Activated CD4-positive, alpha-beta T cell treated with anti-CD3 and anti-CD28 coated beads, Interleukin-2, Interleukin-4, amounts not matched to agents 100 ng/mL and 50 ng/mL, durations not matched to agents 16 hours and 8 hours (primary cell): ENCODE measurements around the gene TRAM1L1.
A peak's percentile ranks its signal among the peaks of the same experiment; 100 is the strongest.

Experiments
- DNase-seq: peaks from one replicate; pipeline ENCODE4 v3.0.0-alpha.2; 2020; ENCODE audit warnings: low spot score

TRAM1L1 gene

GRCh38 chr4:117084866-117085701 is at the start of gene TRAM1L1:
Gene TRAM1L1 (minus strand): TSS chr4:117085576. CDS start chr4:117085393, 183 bp downstream.
- peak; percentile 24 for DNase-seq

- no peak for DNase-seq
Measured at GRCh38 chr4:117134386-117134785, 49.0 kb upstream of the TRAM1L1 start.

GRCh38 chr4:117096886-117097285 is 11.5 kb upstream of the TRAM1L1 start:
- no peak for DNase-seq

GRCh38 chr4:117096462-117096861 is 11.1 kb upstream of the TRAM1L1 start:
- DNase-seq = no peak

- DNase-seq = no peak
Measured at GRCh38 chr4:117093571-117093970, 8.2 kb upstream of the TRAM1L1 start.

- DNase-seq = no peak
Measured at GRCh38 chr4:117077760-117078159, 7.6 kb downstream of the TRAM1L1 start.

- DNase-seq = no peak
Measured at GRCh38 chr4:117068120-117068519, 17.3 kb downstream of the TRAM1L1 start.

- no peak for DNase-seq
Measured at GRCh38 chr4:117063961-117064696, 21.2 kb downstream of the TRAM1L1 start.

- DNase-seq = no peak
Measured at GRCh38 chr4:117042962-117043361, 42.4 kb downstream of the TRAM1L1 start.
